Cardiac muscle cell (in vitro differentiated cells and primary cell): Measurements from ENCODE around the gene GRHL3. TPM values are rescaled to one million over a fixed set of nuclear protein-coding genes. Genes with fewer than 3 reads are reported as not detected.
"Not testable (repeated sequence)": the region's sequence is repeated elsewhere in the genome, so short reads cannot be mapped to it uniquely, and the experiment has no call there.

Source experiments
- DNase-seq, 2 donors: peaks; one replicate each; pipeline versions ENCODE4 v3.0.0 to v3.0.0-alpha.2; 2010 to 2017; ENCODE audit warnings: low read depth in 1 of 2, low spot score in 1 of 2
- H3K27ac ChIP-seq: fragments of 200-600 bp; sonication (generic); 2 replicates; pipeline ENCODE4 v1.5.1; 2016
- H3K27me3 ChIP-seq: fragments of 200-600 bp; sonication (generic); 2 replicates; pipeline ENCODE4 v1.6.0; 2016; ENCODE audit warnings: control low read depth
- H3K36me3 ChIP-seq: fragments of 200-600 bp; sonication (generic); 2 replicates; pipeline ENCODE4 v1.5.1; 2016; ENCODE audit warnings: control low read depth
- H3K4me1 ChIP-seq: fragments of 200-600 bp; sonication (generic); 2 replicates; pipeline ENCODE4 v1.8.1; 2017; ENCODE audit warnings: low read depth, mild to moderate bottlenecking, mixed run types
- H3K4me3 ChIP-seq: fragments of 200-600 bp; sonication (generic); 2 replicates; pipeline ENCODE4 v1.5.1; 2016; ENCODE audit warnings: mild to moderate bottlenecking
- H3K9me3 ChIP-seq: fragments of 200-600 bp; sonication (generic); 2 replicates; pipeline ENCODE4 v1.5.1; 2017; ENCODE audit warnings: low read depth, mild to moderate bottlenecking, control low read depth
- CTCF ChIP-seq: IDR thresholded peaks from 2 replicates; pipeline ENCODE4 v1.5.1; 2012; ENCODE audit warnings: low read depth, mild to moderate bottlenecking, low read length
- polyA plus RNA-seq: library from polyadenylated mRNA; unstranded; fragments of >200 nt; fragmentation: Nextera tagmentation; extraction: Ambion mirVana; gene quantifications from 2 replicates; pipeline ENCODE4 v1.2.1, GENCODE V29; 2016
- total RNA-seq: library from RNA; depleted of rRNA; stranded (reverse); fragments of >200 nt; gene quantifications from 2 replicates; pipeline ENCODE4 v1.2.3, GENCODE V29; 2016

Gene GRHL3
- total and polyA plus RNA-seq, 2 experiments from 2014 or later = 0.54 TPM; not detected in 1

- Histone ChIP-seq H3K27ac (no peak overlapping the region), H3K27me3 (no peaks in the 10 kb centered on the region), H3K9me3 (no peaks in the 10 kb centered on the region), H3K4me3 (no peak overlapping the region), H3K36me3 (no peaks in the 10 kb centered on the region), H3K4me1 (no peaks in the 10 kb centered on the region)
- DNase-seq = peak in 1 of 2 donors; percentile 73
- no peak for TF ChIP-seq CTCF
Measured at GRCh38 chr1:24283326-24284155, 35.6 kb upstream of the GRHL3 start.

- no peak overlapping the region for H3K27ac ChIP-seq
- no peak for DNase-seq
- H3K9me3 ChIP-seq = no peaks in the 10 kb centered on the region
- H3K4me3 ChIP-seq = no peak overlapping the region
- H3K36me3 ChIP-seq = no peaks in the 10 kb centered on the region
- no peak for TF ChIP-seq CTCF
- no peaks in the 10 kb centered on the region for H3K4me1 ChIP-seq
- H3K27me3 ChIP-seq = no peaks in the 10 kb centered on the region
Measured at GRCh38 chr1:24284156-24284471, 35.0 kb upstream of the GRHL3 start.

GRCh38 chr1:24285231-24285630 lies 33.9 kb upstream of the GRHL3 start:
- TF ChIP-seq CTCF = no peak
- Histone ChIP-seq H3K36me3 (no peaks in the 10 kb centered on the region), H3K4me1 (no peaks in the 10 kb centered on the region), H3K4me3 (no peak overlapping the region), H3K9me3 (no peaks in the 10 kb centered on the region), H3K27ac (no peak overlapping the region), H3K27me3 (no peaks in the 10 kb centered on the region)
- no peak for DNase-seq

- H3K27ac ChIP-seq = no peak overlapping the region
- H3K27me3 ChIP-seq = no peaks in the 10 kb centered on the region
- H3K9me3 ChIP-seq = no peaks in the 10 kb centered on the region
- no peaks in the 10 kb centered on the region for H3K36me3 ChIP-seq
- no peak for TF ChIP-seq CTCF
- no peak overlapping the region for H3K4me3 ChIP-seq
- no peak for DNase-seq
- no peaks in the 10 kb centered on the region for H3K4me1 ChIP-seq
Measured at GRCh38 chr1:24286246-24287010, 32.7 kb upstream of the GRHL3 start.

GRCh38 chr1:24287779-24288178 lies 31.4 kb upstream of the GRHL3 start:
- not testable (repeated sequence) for H3K27ac ChIP-seq, DNase-seq, H3K27me3 ChIP-seq, H3K36me3 ChIP-seq, H3K4me3 ChIP-seq, H3K4me1 ChIP-seq, H3K9me3 ChIP-seq

- no peaks in the 10 kb centered on the region for H3K4me1 ChIP-seq
- H3K27me3 ChIP-seq = no peaks in the 10 kb centered on the region
- no peak for TF ChIP-seq CTCF
- H3K36me3 ChIP-seq = no peaks in the 10 kb centered on the region
- no peak overlapping the region for H3K27ac ChIP-seq
- no peaks in the 10 kb centered on the region for H3K9me3 ChIP-seq
- peak in 1 of 2 donors; percentile 31 for DNase-seq
- no peak overlapping the region for H3K4me3 ChIP-seq
Measured at GRCh38 chr1:24288479-24288878, 30.7 kb upstream of the GRHL3 start.
